ENCODE measurements around the gene GCNA. TPM values are rescaled to one million over a fixed set of nuclear protein-coding genes. Genes with fewer than 3 reads are reported as not detected.
"Not testable (repeated sequence)": the region's sequence is repeated elsewhere in the genome, so short reads cannot be mapped to it uniquely, and the experiment has no call there.

Gene GCNA
- total and polyA plus RNA-seq, 8 donors: 0.64 to 3.2 (median 2.3) TPM

- H3K27ac ChIP-seq: no peak overlapping the region
- no peak overlapping the region for H3K4me3 ChIP-seq
- no peaks in the 10 kb centered on the region for H3K27me3 ChIP-seq
- intact Hi-C loops (cut with DNase I): no loop called here
- no peaks in the 10 kb centered on the region for H3K9me3 ChIP-seq
- DNase-seq (no peak), ATAC-seq (no peak)
- TF ChIP-seq CTCF (IDR thresholded peaks at IDR 0.05): no peak
- H3K36me3 ChIP-seq: peaks cover 0 to 93% of the 10 kb centered on the region in 2 donors
- H3K4me1 ChIP-seq: no peaks in the 10 kb centered on the region
Measured at GRCh38 chrX:71558920-71559319, 19.3 kb upstream of the GCNA start.

- H3K4me3 ChIP-seq; intact Hi-C loops (cut with DNase I); ATAC-seq; H3K27ac ChIP-seq; H3K4me1 ChIP-seq; H3K27me3 ChIP-seq; H3K9me3 ChIP-seq; DNase-seq: not testable (repeated sequence)
- peaks cover 0 to 97% of the 10 kb centered on the region in 2 donors for H3K36me3 ChIP-seq
Measured at GRCh38 chrX:71559773-71560172, 18.5 kb upstream of the GCNA start.

- Histone ChIP-seq H3K4me3 (no peak overlapping the region), H3K4me1 (no peaks in the 10 kb centered on the region), H3K36me3 (peaks cover 0 to 100% of the 10 kb centered on the region in 2 donors), H3K9me3 (no peaks in the 10 kb centered on the region), H3K27ac (no peak overlapping the region), H3K27me3 (no peaks in the 10 kb centered on the region)
- intact Hi-C loops (cut with DNase I): no loop called here
- TF ChIP-seq CTCF (IDR thresholded peaks at IDR 0.05): no peak
- DNase-seq (no peak), ATAC-seq (no peak)
Measured at GRCh38 chrX:71563921-71564320, 14.3 kb upstream of the GCNA start.

- no peak for DNase-seq
- no peaks in the 10 kb centered on the region for H3K4me1 ChIP-seq
- no peaks in the 10 kb centered on the region for H3K9me3 ChIP-seq
- no peak for TF ChIP-seq CTCF (IDR thresholded peaks at IDR 0.05)
- ATAC-seq: no peak
- intact Hi-C loops (cut with DNase I): no loop called here
- H3K27me3 ChIP-seq: no peaks in the 10 kb centered on the region
- H3K27ac ChIP-seq: no peak overlapping the region
- no peak overlapping the region for H3K4me3 ChIP-seq
- H3K36me3 ChIP-seq: peaks cover 0 to 100% of the 10 kb centered on the region in 2 donors
Measured at GRCh38 chrX:71565474-71566041, 12.7 kb upstream of the GCNA start.

GRCh38 chrX:71571390-71571789, 6.8 kb upstream of the GCNA start:
- H3K4me3 ChIP-seq; H3K4me1 ChIP-seq; H3K27ac ChIP-seq; intact Hi-C loops (cut with DNase I); H3K27me3 ChIP-seq; H3K9me3 ChIP-seq: not testable (repeated sequence)
- peaks cover 0 to 100% of the 10 kb centered on the region in 2 donors for H3K36me3 ChIP-seq
- ATAC-seq: peak; percentile 79
- DNase-seq: peak in 2 of 4 donors; percentile 36 to 41

- no peak for TF ChIP-seq CTCF (IDR thresholded peaks at IDR 0.05)
- peaks cover 0 to 86% of the 10 kb centered on the region in 2 donors for H3K36me3 ChIP-seq
Measured at GRCh38 chrX:71573590-71573989, 4.6 kb upstream of the GCNA start.

More at GRCh38 chrX:71573590-71573989, 4.6 kb upstream of the GCNA start:
- no peak overlapping the region for H3K27ac ChIP-seq
- H3K9me3 ChIP-seq: no peaks in the 10 kb centered on the region
- DNase-seq (no peak), ATAC-seq (no peak)
- H3K27me3 ChIP-seq: no peaks in the 10 kb centered on the region
- H3K4me3 ChIP-seq: no peak overlapping the region
- H3K4me1 ChIP-seq: no peaks in the 10 kb centered on the region
- intact Hi-C loops (cut with DNase I): no loop called here

Measured in left lung (tissue), 10 donors.